TTC549 (cell line): ENCODE data around the gene ITGB2.

Source experiments
- FAIRE-seq: peaks from 2 replicates; lab custom pipeline; 2012; peaks lifted over from hg19 to GRCh38; lab: Jason Lieb, UNC

The ITGB2 gene

DNA sequence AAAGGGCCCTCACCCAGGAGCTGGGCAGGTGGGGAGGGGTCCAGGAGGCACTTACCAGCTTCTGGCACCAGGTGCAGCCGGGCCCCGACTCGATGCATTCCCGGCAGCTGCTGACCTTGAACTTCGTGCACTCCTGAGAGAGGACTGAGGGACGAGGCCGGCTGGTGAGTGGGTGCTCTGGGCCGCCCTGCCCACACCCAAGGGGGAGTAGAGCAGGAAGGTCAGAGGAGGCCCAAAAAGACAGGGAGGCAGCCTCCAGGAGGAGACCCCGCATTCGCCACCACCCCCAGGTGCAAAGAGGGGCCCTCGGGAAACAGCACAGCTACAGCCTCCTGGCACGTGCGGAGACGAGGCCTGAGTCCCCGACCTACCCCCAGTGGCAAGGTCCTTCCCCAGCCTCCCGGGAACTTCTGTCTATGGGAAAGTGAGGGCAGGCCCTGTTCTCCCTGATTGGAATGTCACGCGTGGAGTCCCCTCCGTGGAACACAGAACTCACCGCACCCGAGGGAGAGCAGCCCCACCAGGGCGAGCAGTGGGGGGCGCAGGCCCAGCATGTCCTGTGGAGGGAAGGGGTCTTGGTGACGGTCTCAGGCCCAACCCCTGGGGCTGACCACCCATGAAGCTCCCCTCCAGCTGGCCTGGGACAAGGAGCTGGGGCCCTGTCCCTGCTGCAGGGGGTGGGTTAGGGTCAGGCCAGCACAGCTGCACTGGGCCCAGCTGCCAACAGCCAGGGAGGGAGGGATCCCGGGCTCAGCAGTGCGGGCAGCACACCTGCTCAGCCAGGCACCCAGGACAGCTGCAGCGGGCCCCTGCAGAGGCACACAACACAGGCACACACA, 10.3 kb downstream of the ITGB2 start:
- no peak for FAIRE-seq

DNA sequence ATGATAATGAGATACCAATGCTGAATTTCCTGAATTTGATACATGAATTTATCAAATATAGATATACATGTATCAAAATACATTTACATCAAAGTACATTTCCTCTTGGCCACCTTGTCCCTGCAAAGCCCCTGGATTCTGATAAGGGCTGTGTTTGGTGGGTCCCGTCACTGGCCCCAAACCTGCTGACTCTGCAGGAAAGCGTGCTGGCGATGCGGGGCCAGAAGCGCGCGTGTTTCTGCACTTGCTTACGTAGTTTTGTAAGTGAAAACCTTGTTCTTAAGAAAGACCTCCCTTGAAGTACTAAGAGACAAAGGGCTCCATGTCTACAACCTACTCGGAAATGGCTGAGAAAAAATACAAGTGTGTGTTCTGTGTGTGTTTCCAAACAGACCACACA, 11.0 kb downstream of the ITGB2 start:
- FAIRE-seq, result no peak

DNA sequence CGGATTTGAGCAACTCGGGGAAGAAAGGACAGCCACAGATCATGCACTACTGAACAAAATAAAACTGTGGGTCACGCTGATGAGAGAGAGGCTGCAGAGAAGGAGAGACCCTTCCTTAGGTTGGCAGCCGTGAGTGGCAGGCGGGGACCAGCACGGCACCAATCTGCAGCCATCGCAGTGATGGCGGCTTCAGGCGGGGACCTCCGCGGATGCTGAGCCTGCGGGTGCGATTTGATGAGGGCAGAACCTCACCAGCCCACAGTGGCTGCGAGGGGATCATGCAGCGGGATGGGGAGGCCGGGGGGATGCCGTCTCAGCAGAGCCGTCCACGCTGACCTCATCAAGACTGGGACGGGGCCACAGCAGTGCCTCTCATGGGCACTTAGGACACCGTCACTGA, 11.8 kb downstream of the ITGB2 start:
- FAIRE-seq, result no peak

DNA sequence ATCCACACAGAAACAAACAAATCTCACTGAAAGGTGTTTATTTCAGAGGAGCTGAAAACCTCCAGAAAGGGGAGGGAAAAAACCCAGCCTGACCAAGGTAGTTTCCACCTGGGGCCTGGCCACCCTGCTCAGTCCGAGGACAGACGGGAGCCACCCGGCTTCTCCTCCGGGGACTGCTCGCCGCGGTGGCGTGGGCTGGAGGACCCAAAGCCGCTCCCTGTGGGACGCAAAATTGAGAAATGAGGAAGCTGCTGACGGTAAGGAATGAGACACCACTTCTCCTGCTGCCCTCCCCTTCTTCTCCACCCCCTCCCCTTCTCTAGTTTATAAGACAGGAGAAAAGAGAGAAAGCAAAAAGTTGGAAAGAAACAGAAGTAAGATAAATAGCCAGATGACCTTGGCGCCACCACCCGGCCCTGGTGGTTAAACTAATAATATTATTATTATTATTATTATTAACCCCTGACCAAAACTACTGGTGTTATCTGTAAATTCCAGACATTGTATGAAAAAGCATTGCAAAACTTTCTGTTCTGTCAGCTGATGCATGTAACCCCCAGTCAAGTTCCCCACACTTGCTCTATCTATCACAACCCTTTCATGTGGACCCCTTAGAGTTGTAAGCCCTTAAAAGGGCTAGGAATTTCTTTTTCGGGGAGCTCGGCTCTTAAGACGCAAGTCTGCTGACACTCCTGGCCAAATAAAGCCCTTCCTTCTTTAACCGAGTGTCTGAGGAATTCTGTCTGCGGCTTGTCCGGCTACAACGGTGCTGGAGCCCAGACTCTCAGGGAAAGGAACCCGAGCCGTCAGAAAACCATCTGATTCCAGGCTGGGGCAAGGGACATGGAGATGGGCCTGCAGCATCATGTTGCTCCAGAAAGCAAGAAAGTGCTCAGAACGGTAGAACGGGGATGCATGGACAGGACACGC, 12.5 kb downstream of the ITGB2 start:
- FAIRE-seq, result no peak

DNA sequence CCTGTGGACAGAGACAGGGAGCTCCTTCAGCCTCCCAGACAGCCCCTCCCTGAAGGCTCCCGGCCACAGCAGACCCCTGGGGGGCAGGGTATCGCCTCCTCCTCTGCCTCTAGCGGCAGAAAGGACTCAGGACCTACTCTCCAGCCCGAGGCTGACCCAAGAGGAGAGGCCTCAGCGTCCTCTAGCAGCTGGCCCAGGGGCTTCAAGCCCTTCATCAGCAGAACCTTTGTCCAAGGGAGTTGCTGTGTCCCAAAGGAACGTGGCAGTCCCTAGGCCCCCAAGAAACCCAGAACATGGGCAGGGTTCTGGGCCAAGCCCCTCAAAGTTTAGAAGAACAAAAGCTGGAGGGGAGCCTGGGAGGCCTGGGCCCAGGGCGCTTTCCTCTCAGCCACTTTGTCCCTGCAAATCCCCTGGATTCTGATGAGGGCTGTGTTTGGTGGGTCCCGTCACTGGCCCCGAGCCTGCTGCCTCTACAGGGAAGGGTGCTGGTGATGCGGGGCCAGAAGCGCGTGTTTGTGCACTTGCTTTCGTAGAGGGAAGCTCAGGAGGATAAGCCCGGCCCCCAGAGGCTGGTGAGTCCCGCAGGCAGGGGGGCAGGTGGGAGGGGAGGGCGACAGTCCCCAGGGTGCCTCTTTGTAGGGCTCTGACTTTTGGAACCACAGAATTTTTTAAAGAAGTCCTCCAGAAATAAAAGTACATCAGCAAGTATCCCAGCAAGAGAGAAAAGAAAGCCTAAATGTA, 13.3 kb downstream of the ITGB2 start:
- FAIRE-seq, result no peak

DNA sequence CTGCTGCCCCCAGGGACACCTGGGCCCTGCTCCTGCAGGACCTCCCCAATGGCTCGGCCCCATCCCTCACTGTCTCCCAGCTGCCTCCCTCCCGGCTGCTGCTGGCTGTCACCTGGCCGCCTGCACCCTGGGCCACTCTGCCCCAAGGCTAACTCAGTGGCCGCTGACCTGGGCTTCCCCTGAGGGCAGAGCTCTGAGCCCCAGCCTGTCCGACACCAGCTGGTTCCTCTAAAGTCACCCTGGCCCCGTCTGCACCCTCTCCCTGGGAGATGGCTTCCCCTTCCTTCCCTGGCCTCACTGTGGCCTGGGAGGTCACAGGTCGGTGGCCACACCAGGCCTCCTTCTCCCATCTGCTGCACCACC, 15.0 kb downstream of the ITGB2 start:
- FAIRE-seq, result no peak

DNA sequence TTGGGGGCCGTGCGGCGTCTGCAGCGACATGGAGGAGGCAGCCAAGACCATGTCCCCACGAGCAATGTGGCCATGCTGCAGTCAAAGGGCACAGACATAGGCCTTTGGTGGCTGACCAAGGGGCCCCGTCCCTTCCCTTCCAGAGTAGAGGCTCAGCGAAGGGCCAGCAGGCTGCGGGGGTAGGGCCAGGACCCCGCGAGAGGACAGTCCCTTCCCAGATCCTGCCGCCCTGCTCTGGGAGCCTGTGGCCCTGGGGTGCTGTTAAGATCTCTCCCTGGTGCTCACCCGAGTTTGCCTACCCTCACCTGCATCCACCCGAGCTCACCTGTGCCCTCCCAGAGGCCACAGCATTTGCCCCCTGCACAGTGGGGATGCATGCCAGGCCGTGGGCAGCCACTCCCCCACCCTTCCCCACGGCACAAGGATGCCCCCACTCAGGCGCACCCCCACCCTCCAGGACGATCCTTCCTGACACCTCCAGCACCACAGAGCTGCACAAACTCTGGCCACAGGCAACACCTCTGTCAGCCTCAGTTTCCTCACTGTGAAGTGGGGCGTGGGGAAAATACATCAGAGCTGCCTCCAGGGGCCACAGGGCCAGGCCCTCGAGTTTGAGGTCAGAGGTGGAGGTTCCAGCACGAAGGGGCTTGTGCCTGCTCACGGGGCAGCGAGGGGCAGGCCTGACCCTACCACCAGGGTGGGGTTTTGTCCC, 15.5 kb downstream of the ITGB2 start:
- FAIRE-seq, result no peak

DNA sequence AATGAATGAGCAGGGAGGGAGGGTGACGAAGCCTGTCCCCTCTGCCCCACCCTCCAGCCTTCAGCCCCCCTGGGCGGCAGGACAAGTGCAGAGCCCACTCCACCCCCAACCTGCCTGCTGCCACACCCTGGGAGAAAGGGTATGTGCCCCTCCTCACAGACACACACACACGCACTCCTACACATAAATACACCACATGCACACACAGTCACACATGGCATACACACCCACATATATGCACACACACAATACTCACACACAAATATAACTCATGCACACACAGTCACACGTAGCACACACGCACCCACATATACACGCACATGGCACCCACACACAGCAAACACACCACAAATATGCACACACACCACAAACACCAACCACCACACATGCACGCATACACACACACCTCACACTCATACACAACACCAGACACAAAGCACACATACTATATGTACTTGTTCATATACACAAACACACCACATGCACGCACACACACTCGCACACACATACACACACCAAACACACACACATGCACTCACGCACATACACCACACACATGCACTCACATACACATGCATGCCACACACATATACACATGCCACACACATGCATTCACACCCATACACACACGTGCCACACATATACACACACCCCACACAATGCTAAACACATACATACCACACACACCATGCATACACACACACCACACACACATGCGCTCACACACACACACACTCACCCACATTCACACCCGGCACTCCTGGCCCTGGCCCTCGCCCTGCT, 16.4 kb downstream of the ITGB2 start:
- FAIRE-seq, result no peak

DNA sequence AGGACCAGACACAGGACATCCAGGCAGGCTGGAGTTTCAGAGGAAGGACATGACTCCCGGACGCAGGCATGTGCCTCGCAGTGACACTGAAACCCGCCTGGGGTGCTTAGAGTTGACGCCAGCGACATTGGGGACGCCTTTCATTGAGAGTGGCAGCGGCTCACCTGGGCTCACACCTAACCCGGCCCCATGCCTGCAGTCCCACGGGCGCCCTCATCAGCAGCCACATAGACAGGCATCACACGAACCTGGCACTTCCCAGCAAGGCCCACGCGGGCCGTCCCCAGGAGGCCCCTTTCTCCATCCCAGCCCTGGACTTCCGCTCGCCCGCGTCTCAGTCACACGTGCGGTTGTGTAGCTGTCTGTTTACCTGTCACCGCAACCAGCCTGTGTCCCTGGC, 17.0 kb downstream of the ITGB2 start:
- no peak for FAIRE-seq

DNA sequence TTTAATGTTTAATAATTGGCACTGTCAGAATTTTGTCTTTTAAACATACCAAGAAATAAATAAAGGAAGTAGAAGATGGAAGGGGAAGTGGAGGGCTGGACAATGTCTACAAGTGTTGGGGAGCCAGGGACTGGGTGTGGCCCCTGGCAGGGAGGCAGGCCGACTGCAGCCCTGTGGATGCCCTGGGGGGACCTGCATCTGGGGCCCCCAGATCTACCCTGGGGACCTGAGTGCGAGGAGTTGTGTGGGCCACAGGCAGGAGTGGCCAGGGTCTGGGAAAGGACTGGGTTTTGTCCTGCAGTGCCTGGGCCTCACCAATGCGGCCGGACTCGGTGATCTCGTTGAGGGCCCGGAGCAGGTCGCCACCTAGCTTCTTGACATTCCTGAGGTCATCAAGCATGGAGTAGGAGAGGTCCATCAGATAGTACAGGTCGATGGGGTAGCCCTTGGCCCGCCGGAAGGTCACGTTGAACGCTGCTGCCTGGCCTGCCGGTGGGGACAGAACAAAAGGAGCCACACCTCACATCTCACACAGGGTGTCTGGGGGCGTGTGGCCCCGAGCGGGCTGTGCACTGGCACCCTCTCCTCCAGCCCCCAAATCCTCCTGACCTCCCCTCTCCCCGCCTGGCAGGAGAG, 17.5 kb downstream of the ITGB2 start:
- no peak for FAIRE-seq

DNA sequence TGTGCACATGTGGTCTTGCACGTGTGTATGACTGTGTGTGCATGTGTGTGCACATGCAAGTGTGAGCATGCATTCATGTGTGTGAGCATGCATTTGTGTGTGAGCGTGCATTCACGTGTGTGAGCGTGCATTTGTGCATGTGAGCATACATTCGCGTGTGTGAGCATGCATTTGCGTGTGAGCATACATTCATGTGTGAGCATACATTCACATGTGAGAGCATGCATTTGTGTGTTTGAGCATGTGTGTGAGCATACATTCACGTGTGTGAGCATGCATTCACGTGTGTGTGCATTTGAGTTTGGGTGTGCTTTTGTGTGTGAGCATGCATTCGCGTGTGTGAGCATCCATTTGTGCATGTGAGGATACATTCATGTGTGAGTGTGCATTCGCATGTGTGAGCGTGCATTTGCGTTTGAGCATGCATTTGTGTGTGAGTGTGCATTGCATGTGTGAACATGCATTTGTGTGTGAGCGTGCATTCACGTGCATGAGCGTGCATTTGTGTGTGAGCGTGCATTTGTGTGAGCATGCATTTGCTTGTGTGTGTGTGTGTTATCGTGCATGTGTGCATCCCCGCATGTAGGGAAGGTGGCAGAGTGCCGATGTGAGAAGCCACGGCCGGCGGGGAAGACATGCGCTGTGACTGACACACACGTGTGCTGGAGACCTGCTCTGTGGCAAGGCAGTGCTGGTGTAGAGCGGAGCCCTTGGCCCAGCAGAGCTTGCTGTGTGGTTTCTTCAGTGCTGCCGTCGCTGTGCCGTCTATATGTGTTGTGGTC, 18.2 kb downstream of the ITGB2 start:
- FAIRE-seq, result no peak

DNA sequence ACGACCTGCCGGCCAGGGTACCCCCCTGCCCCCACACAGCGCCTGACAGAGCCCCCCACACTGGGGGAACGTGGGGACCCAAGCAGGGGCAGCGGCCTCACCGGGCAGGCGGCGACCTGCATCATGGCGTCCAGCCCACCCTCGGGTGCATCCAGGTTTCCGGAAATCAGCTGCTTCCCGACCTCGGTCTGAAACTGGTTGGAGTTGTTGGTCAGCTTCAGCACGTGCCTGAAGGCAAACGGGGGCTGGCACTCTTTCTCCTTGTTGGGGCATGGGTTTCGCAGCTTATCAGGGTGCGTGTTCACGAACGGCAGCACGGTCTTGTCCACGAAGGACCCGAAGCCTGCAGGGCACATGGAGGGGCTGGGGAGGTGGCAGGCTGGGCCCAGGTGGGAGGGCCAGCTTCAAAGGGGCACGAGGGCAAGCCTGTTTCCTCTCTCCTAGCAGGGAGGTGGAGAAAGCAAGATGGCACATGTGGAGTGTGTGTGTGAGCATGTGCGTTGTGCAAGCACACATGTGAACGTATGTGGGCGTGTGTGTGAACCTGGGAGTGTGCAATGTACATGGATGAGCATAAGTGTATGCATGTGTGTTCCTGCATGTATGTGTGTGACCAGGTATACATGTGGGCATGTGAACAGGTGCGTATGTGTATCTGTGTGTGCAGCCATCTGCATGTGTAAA, 19.2 kb downstream of the ITGB2 start:
- no peak for FAIRE-seq

DNA sequence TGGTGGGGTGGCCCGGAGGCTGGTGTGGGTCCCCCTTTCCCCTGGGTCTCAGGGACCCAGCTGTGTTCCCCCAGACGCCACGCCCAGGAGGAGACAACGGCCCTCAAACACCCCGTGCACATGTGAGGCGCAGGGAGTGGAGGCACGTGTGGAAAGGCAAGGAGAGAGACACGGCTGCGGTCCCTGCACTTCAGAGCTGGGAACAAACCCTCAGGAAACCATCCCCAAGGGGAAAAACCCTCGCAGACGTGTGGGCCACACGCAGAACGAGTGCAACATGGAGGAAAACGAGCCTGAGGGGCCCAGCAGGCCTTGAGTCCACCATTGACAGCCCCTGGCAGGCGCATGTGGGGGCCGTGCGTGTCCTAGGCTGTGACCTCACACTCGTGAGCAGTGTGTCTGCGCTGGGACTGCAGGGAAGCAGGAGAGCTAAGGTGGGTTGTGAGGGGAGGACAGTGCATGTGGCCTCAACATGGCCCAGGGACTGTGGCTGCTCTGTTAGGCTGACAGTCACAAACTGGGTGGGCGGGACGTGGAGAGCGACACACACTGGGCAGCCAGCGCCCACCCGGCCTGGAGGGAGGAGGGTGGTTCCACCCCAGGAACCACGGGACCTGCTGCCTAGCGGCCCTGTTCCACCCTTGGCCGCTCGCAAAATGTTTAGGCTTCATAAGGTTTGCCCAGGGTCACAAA, 20.0 kb downstream of the ITGB2 start:
- FAIRE-seq, result no peak

DNA sequence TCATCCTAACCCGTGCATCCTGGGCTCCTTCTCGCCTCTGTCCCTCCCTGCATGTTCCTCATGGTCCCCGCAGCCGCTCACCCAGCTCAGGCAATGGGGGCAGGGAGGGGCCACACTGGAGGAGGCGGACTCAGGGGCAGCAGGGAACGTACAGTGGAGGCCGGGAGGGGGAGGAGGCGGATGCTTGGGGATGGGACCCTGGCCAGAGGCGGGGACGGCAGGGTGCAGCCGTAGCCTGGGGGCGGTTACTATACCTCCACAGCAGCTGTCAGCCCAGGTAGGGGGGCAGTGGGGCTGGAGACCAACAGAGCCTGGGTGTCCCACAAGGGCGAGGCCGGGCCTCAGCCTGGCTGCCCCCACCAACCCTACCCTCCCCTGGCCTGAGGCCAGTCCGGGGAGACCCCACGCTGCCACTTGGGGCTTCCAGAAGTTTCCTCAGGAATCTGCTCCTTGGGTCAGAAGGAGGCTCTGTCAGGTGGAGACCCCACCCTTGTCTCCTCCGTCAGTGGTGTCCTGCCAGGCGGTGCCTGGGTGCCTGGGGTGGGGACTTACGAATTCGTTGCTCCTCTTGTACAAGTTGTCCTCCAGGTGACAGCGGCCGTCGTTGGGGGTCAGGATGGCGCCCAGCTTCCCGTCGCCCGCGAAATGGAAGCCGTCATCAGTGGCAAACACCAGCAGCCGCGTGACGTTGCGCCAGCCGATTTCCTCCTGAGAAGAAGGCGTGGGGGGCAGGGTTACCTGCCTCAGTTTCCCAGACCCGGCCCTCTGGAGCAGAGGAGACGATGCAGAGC, 20.7 kb downstream of the ITGB2 start:
- FAIRE-seq, result no peak

DNA sequence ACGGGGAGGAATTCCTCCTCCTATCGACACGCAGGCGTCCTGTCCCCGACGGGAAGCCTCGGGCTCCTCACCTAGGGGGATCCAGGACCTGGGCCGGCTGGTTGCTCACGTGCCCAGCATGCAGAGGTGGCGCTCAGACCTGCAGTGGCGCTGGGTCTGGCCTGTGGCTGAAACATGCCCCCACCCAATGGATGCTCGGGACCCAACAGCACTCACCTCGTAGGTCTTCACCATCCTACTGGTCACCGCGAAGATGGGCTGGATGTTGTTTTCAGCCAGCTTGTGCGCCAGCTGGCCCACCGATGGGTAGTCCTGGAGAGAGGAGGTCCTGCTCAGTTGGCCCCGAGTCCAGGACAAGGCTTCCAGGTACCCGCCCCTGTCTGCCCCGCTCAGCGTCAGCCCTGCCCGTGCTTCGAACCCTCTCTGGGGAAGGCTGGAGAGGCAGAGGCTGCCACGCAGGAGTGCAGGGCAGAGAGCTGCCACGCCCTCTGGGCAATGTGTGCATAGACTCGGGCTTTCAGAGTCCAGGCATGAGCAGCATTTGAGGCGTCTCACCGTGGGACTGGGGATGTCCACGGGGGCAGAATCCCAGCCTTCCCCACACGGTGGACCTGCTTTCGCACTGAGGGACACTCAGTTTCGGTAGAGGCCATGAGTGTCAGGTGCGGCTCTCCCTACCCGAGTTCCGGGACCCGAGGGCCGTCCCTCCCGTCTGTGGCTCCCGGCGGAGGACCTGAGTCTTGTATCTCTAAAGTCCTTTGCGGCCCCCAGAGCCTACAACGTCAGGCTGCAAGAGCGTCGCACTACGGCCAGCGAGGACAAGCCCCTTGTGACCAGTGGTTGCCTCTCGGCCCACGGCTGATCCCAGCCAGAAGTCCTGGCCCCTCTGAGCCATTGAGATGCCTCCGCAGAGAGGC, 21.6 kb downstream of the ITGB2 start:
- no peak for FAIRE-seq

DNA sequence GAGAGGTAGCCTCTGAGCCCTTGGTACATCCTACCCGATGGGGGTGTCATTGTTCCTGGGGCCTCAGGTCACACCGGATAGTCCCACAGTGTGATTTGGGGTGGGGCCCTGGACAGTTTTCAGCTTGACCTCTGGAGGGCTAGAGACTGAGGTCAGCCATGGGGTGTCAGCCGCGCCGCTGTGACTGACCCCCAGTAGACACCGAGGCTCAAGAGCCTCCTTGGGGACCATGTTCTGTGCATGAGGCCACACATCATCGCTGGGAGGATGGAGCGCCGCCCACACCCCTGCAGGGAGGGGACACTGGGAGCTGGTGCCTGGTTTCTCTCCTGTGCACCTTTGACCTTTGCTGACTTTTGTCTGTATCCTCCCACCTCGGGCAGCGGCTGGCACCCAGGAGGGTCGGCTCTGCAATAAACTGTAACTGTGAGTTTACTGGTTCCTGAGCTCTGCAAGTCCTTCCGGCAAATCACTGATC, 22.6 kb downstream of the ITGB2 start:
- FAIRE-seq, result no peak
